ENCODE data around the gene LAGE3. TPM values are rescaled to one million over a fixed set of nuclear protein-coding genes. Genes with fewer than 3 reads are reported as not detected.

Gene LAGE3
- total and polyA plus RNA-seq, 10 of the 15 experiments (the other 5 are each of a cell fraction or from before 2014, with no cell fraction given) = 5.3 to 63.7 (median 19.7) TPM

DNA sequence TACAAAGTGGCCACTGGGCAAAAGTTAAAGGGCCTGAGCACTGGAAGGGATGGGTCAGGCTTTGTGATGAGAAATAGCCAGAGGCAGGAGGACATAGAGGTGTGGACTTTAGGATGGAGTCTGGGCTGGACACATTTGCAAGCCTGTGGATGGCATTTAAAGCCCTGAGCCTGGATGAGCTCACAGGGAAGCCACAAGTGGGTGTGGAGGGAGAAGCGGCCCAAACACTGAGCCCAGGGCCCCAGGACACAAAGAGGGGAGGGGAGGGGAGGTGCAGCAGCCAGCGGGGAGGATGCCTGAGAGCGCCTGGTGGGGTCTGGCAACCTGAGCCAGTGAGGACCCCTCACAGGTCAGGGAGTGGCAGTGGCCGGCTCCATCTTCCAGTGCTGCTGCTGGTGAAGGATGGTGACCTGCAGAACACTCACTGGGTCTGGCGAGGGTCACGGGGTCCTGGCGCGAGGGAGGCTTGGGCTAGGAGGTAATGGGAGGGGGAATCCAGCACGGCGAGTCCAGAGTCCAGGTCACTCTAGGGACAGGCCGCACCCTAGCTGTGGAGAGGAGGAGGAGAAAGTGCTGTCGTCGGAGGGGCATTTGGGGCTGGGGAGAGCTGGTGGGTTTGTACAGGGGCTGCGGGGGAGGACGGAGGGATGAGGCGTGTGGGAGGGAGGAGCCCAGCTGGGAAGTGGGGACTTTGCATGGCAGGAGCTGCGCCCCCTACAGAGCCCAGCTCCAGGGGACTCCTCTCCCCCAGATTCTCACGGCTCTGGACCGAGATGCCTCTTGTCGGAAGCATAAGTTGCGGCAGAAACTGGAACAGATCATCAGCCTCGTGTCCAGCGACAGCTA, 7.0 kb downstream of the LAGE3 start:
- RAD21 ChIA-PET (ENCODE audit: unreplicated experiment) = no interaction called here

More for the DNA sequence above, 7.0 kb downstream of the LAGE3 start:
- no peak for FAIRE-seq
- no peak overlapping the region for H3K9ac ChIP-seq (ENCODE audit: control insufficient read depth, insufficient read depth, low read length)
- WGBS (ENCODE audit: insufficient coverage, insufficient replicate concordance, low lambda C conversion rate, missing lambda C conversion rate) = 63% methylated on average over 19 of the region's 23 CpGs
- no peak for ATAC-seq
- no peak overlapping the region for H2AFZ ChIP-seq (ENCODE audit: control insufficient read depth, low read depth, low read length)
- in situ Hi-C loops (cut with MboI) = no loop called here
- H3K36me3 ChIP-seq (ENCODE audit: control insufficient read depth in 2 of 2, insufficient read depth in 2 of 2, low read length in 1 of 2) = no peaks in the 10 kb centered on the region; a peak in 1 of 4 replicates
- POLR2A ChIA-PET = no interaction called here
- DNase-seq (ENCODE audit: low read depth, low spot score) = no peak
- no peak overlapping the region for H3K4me2 ChIP-seq (ENCODE audit: control insufficient read depth, insufficient read depth)
- intact Hi-C loops (cut with micrococcal nuclease; ENCODE audit: unreplicated experiment) = no loop called here
- H3K27me3 ChIP-seq (replicated peaks in 1 of 2; ENCODE audit: control insufficient read depth in 2 of 2, insufficient read depth in 2 of 2, low read length in 1 of 2) = no peaks in the 10 kb centered on the region
- H4K20me1 ChIP-seq (ENCODE audit: control insufficient read depth, insufficient read depth) = no peaks in the 10 kb centered on the region
- SMC1A ChIA-PET (ENCODE audit: uncharacterized antibody, unreplicated experiment) = no interaction called here
- H3K4me3 ChIP-seq = no peak overlapping the region
- H3K9me3 ChIP-seq (replicated peaks; ENCODE audit: control insufficient read depth, insufficient read depth, low read length) = no peaks in the 10 kb centered on the region; the same call in 2 of the 3 replicates
- TF ChIP-seq FOS (IDR thresholded peaks at IDR 0.05; ENCODE audit: borderline replicate concordance, extremely low read depth, insufficient read length) (no peak), GABPA (IDR thresholded peaks at IDR 0.05; ENCODE audit: low read depth) (no peak), TCF7 (IDR thresholded peaks at IDR 0.05; ENCODE audit: borderline replicate concordance) (no peak), IRF4 (IDR thresholded peaks at IDR 0.05; ENCODE audit: low read depth, low read length) (no peak), CREM (IDR thresholded peaks at IDR 0.05; ENCODE audit: low read depth) (no peak), KAT2A (conservative IDR thresholded peaks at IDR 0.05; ENCODE audit: control insufficient read depth, low read depth, low read length) (no peak), BHLHE40 (IDR thresholded peaks at IDR 0.05; ENCODE audit: borderline replicate concordance in 1 of 2, low read depth in 2 of 2, low read length in 1 of 2) (no peak), FOXM1 (IDR thresholded peaks at IDR 0.05; ENCODE audit: low read depth, low read length) (no peak), ZNF274 (IDR thresholded peaks at IDR 0.05; ENCODE audit: insufficient read depth, insufficient read length) (no peak), HDGF (IDR thresholded peaks at IDR 0.05) (no peak)
- TF ChIP-seq, protein P1, sequence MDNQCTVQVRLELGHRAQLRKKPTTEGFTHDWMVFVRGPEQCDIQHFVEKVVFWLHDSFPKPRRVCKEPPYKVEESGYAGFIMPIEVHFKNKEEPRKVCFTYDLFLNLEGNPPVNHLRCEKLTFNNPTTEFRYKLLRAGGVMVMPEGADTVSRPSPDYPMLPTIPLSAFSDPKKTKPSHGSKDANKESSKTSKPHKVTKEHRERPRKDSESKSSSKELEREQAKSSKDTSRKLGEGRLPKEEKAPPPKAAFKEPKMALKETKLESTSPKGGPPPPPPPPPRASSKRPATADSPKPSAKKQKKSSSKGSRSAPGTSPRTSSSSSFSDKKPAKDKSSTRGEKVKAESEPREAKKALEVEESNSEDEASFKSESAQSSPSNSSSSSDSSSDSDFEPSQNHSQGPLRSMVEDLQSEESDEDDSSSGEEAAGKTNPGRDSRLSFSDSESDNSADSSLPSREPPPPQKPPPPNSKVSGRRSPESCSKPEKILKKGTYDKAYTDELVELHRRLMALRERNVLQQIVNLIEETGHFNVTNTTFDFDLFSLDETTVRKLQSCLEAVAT (IDR thresholded peaks at IDR 0.05) = no peak
- CTCF ChIA-PET = no interaction called here
- H3K27ac ChIP-seq (ENCODE audit: control insufficient read depth, insufficient read depth) = no peak overlapping the region
- BruUV-seq (replicated peaks) = no TSS peak
- H3K4me1 ChIP-seq (ENCODE audit: control insufficient read depth, insufficient read depth, low read length) = no peaks in the 10 kb centered on the region
- H3K79me2 ChIP-seq (ENCODE audit: control insufficient read depth, insufficient read depth, low read length) = no peaks in the 10 kb centered on the region

Data from GM12878 (cell line).